Motor neuron (in vitro differentiated cells): ENCODE measurements around the gene RAB15. TPM values are rescaled to one million over a fixed set of nuclear protein-coding genes. Genes with fewer than 3 reads are reported as not detected.

Experiments
- ATAC-seq, 8 experiments: fragments of 200-7000 bp; cut with Tn5 transposase; replicated peaks in 6 of 8; 2 replicates each; pipeline ENCODE4 v1.8.0; 2021; ENCODE audit warnings: mild to moderate bottlenecking in 8 of 8, moderate library complexity in 8 of 8
- H3K27ac ChIP-seq, 2 donors: fragments of 250-450 bp; sonication (Bioruptor Pico); 2 replicates each; pipeline ENCODE4 v1.9.0; 2021; ENCODE audit warnings: antibody characterized with exemption in 2 of 2, mild to moderate bottlenecking in 2 of 2, moderate library complexity in 1 of 2
- H3K4me1 ChIP-seq, 2 donors: fragments of 250-450 bp; sonication (Bioruptor Pico); replicated peaks in 1 of 2; 2 replicates each; pipeline ENCODE4 v1.6.1; 2021; ENCODE audit warnings: antibody characterized with exemption in 2 of 2, mild to moderate bottlenecking in 2 of 2, moderate library complexity in 1 of 2
- H3K4me3 ChIP-seq, 5 donors: fragments of 250-450 bp; sonication (Bioruptor Pico); 2 replicates each; pipeline ENCODE4 v1.9.0; 2021; ENCODE audit warnings: antibody characterized with exemption in 5 of 5, mild to moderate bottlenecking in 5 of 5, moderate library complexity in 4 of 5
- WGBS, 10 experiments: fragments of 450-650 bp; shearing (Covaris generic); methylation state at CpG; one replicate each; pipeline ENCODE4 v1.0.0; 2022; 5-methylcytosine and 5-hydroxymethylcytosine counted together
- in situ Hi-C, 9 experiments: fragments of 400-800 bp; cut with MboI; loops; one replicate each; pipeline ENCODE4 v1.15.0; 2021; ENCODE audit warnings: low sequenced_read_pairs in 9 of 9, low pct_unique_long_range_greater_than_20kb in 2 of 9; ENCODE audit not compliant: unreplicated experiment in 9 of 9
- total RNA-seq, 8 experiments: library from RNA; unstranded; fragments of 300-600 nt; gene quantifications; 2 replicates each; pipeline versions ENCODE4 v1.2.3 to v1.2.4, GENCODE V29; 2022

RAB15 gene
- total RNA-seq, 8 experiments from 2014 or later = 1.8 to 55.5 (median 11.1) TPM

GRCh38 chr14:64963611-64964010 lies 8.5 kb downstream of the RAB15 start:
- no peaks in the 10 kb centered on the region for H3K4me1 ChIP-seq
- H3K27ac ChIP-seq = no peak overlapping the region
- no peak overlapping the region for H3K4me3 ChIP-seq
- in situ Hi-C loops = no loop called here
- no peak for ATAC-seq
- 67 to 86% (median 83%) methylated on average over 1 of the region's 1 CpG; no CpG with 5 or more reads in 5 of the 10 experiments for WGBS, 10 experiments

GRCh38 chr14:64960762-64961276 lies 11.3 kb downstream of the RAB15 start:
- no peaks in the 10 kb centered on the region for H3K4me1 ChIP-seq
- no peak overlapping the region for H3K4me3 ChIP-seq
- WGBS, 10 experiments = 33 to 80% (median 38%) methylated on average over 1 to 3 of the region's 5 CpGs; no CpG with 5 or more reads in 5 of the 10 experiments
- no peak overlapping the region for H3K27ac ChIP-seq
- in situ Hi-C loops = no loop called here
- no peak for ATAC-seq

GRCh38 chr14:64958743-64959142 lies 13.4 kb downstream of the RAB15 start:
- no peak overlapping the region for H3K4me3 ChIP-seq
- 60 to 100% (median 100%) methylated on average over 1 to 5 of the region's 5 CpGs; no CpG with 5 or more reads in 3 of the 10 experiments for WGBS, 10 experiments
- H3K27ac ChIP-seq = no peak overlapping the region
- in situ Hi-C loops = no loop called here
- ATAC-seq = no peak
- H3K4me1 ChIP-seq = no peaks in the 10 kb centered on the region

GRCh38 chr14:64958201-64958600 lies 13.9 kb downstream of the RAB15 start:
- no peaks in the 10 kb centered on the region for H3K4me1 ChIP-seq
- no peak for ATAC-seq
- in situ Hi-C loops = no loop called here
- whole genome bisulfite sequencing, 10 experiments = 67 to 100% (median 90%) methylated on average over 1 of the region's 2 CpGs; no CpG with 5 or more reads in 4 of the 10 experiments
- no peak overlapping the region for H3K4me3 ChIP-seq
- no peak overlapping the region for H3K27ac ChIP-seq

- no peak for ATAC-seq
- Histone ChIP-seq H3K27ac (no peak overlapping the region), H3K4me3 (no peak overlapping the region), H3K4me1 (no peaks in the 10 kb centered on the region)
- in situ Hi-C loops = no loop called here
- 73 to 100% (median 82%) methylated on average over 2 to 8 of the region's 8 CpGs; no CpG with 5 or more reads in 3 of the 10 experiments for WGBS, 10 experiments
Observed at GRCh38 chr14:64956697-64957406, 15.3 kb downstream of the RAB15 start.

- Histone ChIP-seq H3K4me1 (no peaks in the 10 kb centered on the region), H3K27ac (no peak overlapping the region), H3K4me3 (no peak overlapping the region)
- ATAC-seq = peak in 1 of 8 experiments; percentile 39
- in situ Hi-C loops = no loop called here
- WGBS, 10 experiments = 75 to 100% (median 83%) methylated on average over 1 to 4 of the region's 6 CpGs; no CpG with 5 or more reads in 6 of the 10 experiments
Observed at GRCh38 chr14:64955297-64955696, 16.8 kb downstream of the RAB15 start.

- no peak overlapping the region for H3K27ac ChIP-seq
- no peak overlapping the region for H3K4me3 ChIP-seq
- no peak for ATAC-seq
- WGBS, 10 experiments = 80 to 100% (median 86%) methylated on average over 1 to 7 of the region's 9 CpGs; no CpG with 5 or more reads in 4 of the 10 experiments
- no peaks in the 10 kb centered on the region for H3K4me1 ChIP-seq
- in situ Hi-C loops = no loop called here
Observed at GRCh38 chr14:64954491-64955240, 17.5 kb downstream of the RAB15 start.

GRCh38 chr14:64953661-64954060 lies 18.5 kb downstream of the RAB15 start:
- H3K4me1 ChIP-seq = no peaks in the 10 kb centered on the region
- H3K4me3 ChIP-seq = no peak overlapping the region
- no peak for ATAC-seq
- in situ Hi-C loops = no loop called here
- 70 to 100% (median 97%) methylated on average over 1 to 6 of the region's 6 CpGs; no CpG with 5 or more reads in 3 of the 10 experiments for WGBS, 10 experiments
- H3K27ac ChIP-seq = no peak overlapping the region

GRCh38 chr14:64953310-64953654 lies 18.9 kb downstream of the RAB15 start:
- Histone ChIP-seq H3K4me3 (no peak overlapping the region), H3K4me1 (no peaks in the 10 kb centered on the region), H3K27ac (no peak overlapping the region)
- no peak for ATAC-seq
- 87 to 100% (median 98%) methylated on average over 1 to 4 of the region's 8 CpGs; no CpG with 5 or more reads in 4 of the 10 experiments for WGBS, 10 experiments
- in situ Hi-C loops = no loop called here

- no peak overlapping the region for H3K27ac ChIP-seq
- in situ Hi-C loops = no loop called here
- no peak overlapping the region for H3K4me3 ChIP-seq
- no peaks in the 10 kb centered on the region for H3K4me1 ChIP-seq
- peak in 2 of 8 experiments; percentile 27 to 45 for ATAC-seq
- WGBS, 10 experiments = 60 to 100% (median 87%) methylated on average over 1 to 7 of the region's 7 CpGs; no CpG with 5 or more reads in 2 of the 10 experiments
Observed at GRCh38 chr14:64952598-64953309, 19.4 kb downstream of the RAB15 start.

- in situ Hi-C loops = no loop called here
- Histone ChIP-seq H3K4me3 (no peak overlapping the region), H3K27ac (no peak overlapping the region), H3K4me1 (no peaks in the 10 kb centered on the region)
- no peak for ATAC-seq
Observed at GRCh38 chr14:64951724-64952123, 20.4 kb downstream of the RAB15 start.

- no peak for ATAC-seq
- in situ Hi-C loops = no loop called here
- 95 to 100% (median 100%) methylated on average over 1 to 4 of the region's 8 CpGs; no CpG with 5 or more reads in 7 of the 10 experiments for WGBS, 10 experiments
- Histone ChIP-seq H3K4me3 (no peak overlapping the region), H3K27ac (no peak overlapping the region), H3K4me1 (no peaks in the 10 kb centered on the region)
Observed at GRCh38 chr14:64951291-64951690, 20.8 kb downstream of the RAB15 start.

- Histone ChIP-seq H3K4me3 (no peak overlapping the region), H3K4me1 (no peaks in the 10 kb centered on the region), H3K27ac (no peak overlapping the region)
- 91 to 100% (median 98%) methylated on average over 1 to 7 of the region's 8 CpGs; no CpG with 5 or more reads in 6 of the 10 experiments for WGBS, 10 experiments
- in situ Hi-C loops = no loop called here
- ATAC-seq = no peak
Observed at GRCh38 chr14:64950889-64951288, 21.2 kb downstream of the RAB15 start.
